GM12878 (cell line): ENCODE measurements around the gene NCF4.

Source experiments
- CTCF ChIP-seq, 3 experiments: IDR thresholded peaks in 2 of 3; conservative IDR thresholded peaks in 1 of 3; 2 replicates each; pipeline ENCODE4 v1.5.1; 2011; ENCODE audit warnings: low read depth in 3 of 3, low read length in 3 of 3, mild to moderate bottlenecking in 3 of 3, control low read depth in 2 of 3, moderate library complexity in 2 of 3, inconsistent platforms in 1 of 3, mixed read lengths in 1 of 3; ENCODE audit not compliant: control insufficient read depth in 2 of 3, insufficient read depth in 1 of 3; ENCODE audit errors: extremely low read depth in 1 of 3
- EGR1 ChIP-seq, 2 experiments: IDR thresholded peaks; 1 replicate in 1 of 2; 2 replicates in 1 of 2; pipeline ENCODE4 v1.6.1; 2011 to 2012; ENCODE audit warnings: low read depth in 2 of 2, low read length in 2 of 2, borderline replicate concordance in 1 of 2, mild to moderate bottlenecking in 1 of 2, moderate library complexity in 1 of 2
- EP300 ChIP-seq, 2 experiments: fragments of 150-350 bp in 1 of 2; IDR thresholded peaks; 2 replicates each; pipeline ENCODE4 v1.6.1; 2011 to 2012; ENCODE audit warnings: low read depth in 2 of 2, low read length in 2 of 2, borderline replicate concordance in 1 of 2, improper control_type of control experiment in 1 of 2, inconsistent platforms in 1 of 2; ENCODE audit not compliant: control insufficient read depth in 1 of 2
- IRF3 ChIP-seq: fragments of 450-650 bp; IDR thresholded peaks from 2 replicates; pipeline ENCODE4 v1.6.1; 2014; ENCODE audit warnings: mild to moderate bottlenecking
- MYC ChIP-seq: IDR thresholded peaks from 2 replicates; pipeline ENCODE4 v1.6.1; 2011; ENCODE audit warnings: mild to moderate bottlenecking, low read length, moderate library complexity, inconsistent platforms; ENCODE audit not compliant: insufficient read depth, insufficient replicate concordance, insufficient read length, severe bottlenecking
- PBX3 ChIP-seq: IDR thresholded peaks from 2 replicates; pipeline ENCODE4 v1.6.1; 2011; ENCODE audit warnings: mild to moderate bottlenecking, low read depth, low read length, moderate library complexity; ENCODE audit not compliant: insufficient replicate concordance
- POLR2A ChIP-seq: IDR thresholded peaks from 2 replicates; pipeline ENCODE4 v1.6.1; 2011; ENCODE audit warnings: low read depth, mild to moderate bottlenecking, low read length
- REST ChIP-seq: IDR thresholded peaks from 2 replicates; pipeline ENCODE4 v1.6.1; 2012; ENCODE audit warnings: mild to moderate bottlenecking, low read depth, low read length
- ZNF274 ChIP-seq: IDR thresholded peaks from one replicate; pipeline ENCODE4 v1.8.0; 2011; ENCODE audit not compliant: insufficient read length, insufficient read depth
- ZNF687 ChIP-seq: fragments of 450-650 bp; IDR thresholded peaks from 2 replicates; pipeline ENCODE4 v1.6.1; 2017; ENCODE audit warnings: mild to moderate bottlenecking, moderate library complexity

GRCh38 chr22:36833073-36833472 lies 27.7 kb upstream of the NCF4 start:
- TF ChIP-seq EP300 (IDR thresholded peaks at IDR 0.05; ENCODE audit: borderline replicate concordance in 1 of 2, control insufficient read depth in 1 of 2, low read depth in 2 of 2, low read length in 2 of 2): no peak
- no peak for TF ChIP-seq MYC
- no peak for TF ChIP-seq IRF3
- no peak for TF ChIP-seq CTCF (IDR thresholded peaks at IDR 0.05 in 2 of 3, conservative IDR thresholded peaks at IDR 0.05 in 1 of 3; ENCODE audit: control insufficient read depth in 2 of 3, extremely low read depth in 1 of 3, insufficient read depth in 1 of 3, low read depth in 3 of 3, low read length in 3 of 3)
- TF ChIP-seq REST: no peak
- TF ChIP-seq PBX3: peak; percentile 15
- TF ChIP-seq POLR2A: no peak
- no peak for TF ChIP-seq ZNF687
- TF ChIP-seq EGR1 (IDR thresholded peaks at IDR 0.05; ENCODE audit: borderline replicate concordance in 1 of 2, low read depth in 2 of 2, low read length in 2 of 2): no peak
- TF ChIP-seq ZNF274: no peak
